ENCODE results near the gene B4GALNT4. TPM values are rescaled to one million over a fixed set of nuclear protein-coding genes. Genes with fewer than 3 reads are reported as not detected.

Gene B4GALNT4
- total and polyA plus RNA-seq, 2 of the 8 experiments (the other 6 are each of a cell fraction or from before 2014, with no cell fraction given) = 40.9 to 76.3 TPM

GRCh38 chr11:420911-421321 is 51.6 kb downstream of the B4GALNT4 start:
- Histone ChIP-seq H3K4me2 (ENCODE audit: insufficient read depth in 1 of 2, low read depth in 2 of 2, low read length in 2 of 2) (no peak overlapping the region), H2BK120ac (replicated peaks; ENCODE audit: low read depth, low read length) (no peak overlapping the region), H4K8ac (ENCODE audit: extremely low read depth, insufficient read depth, low read length) (no peak overlapping the region), H3K56ac (replicated peaks; ENCODE audit: insufficient read length, low read depth, low read length) (no peak overlapping the region), H2AFZ (ENCODE audit: low read length) (no peak overlapping the region), H3K79me2 (ENCODE audit: control insufficient read depth in 1 of 2, insufficient read depth in 2 of 2, low read length in 2 of 2) (peaks cover 0 to under 1% of the 10 kb centered on the region in 2 experiments; a peak in 1 of 4 replicates), H2BK15ac (ENCODE audit: low read length) (no peak overlapping the region), H4K5ac (ENCODE audit: insufficient read length, low read depth, low read length) (no peak overlapping the region), H2BK12ac (ENCODE audit: low read depth, low read length) (no peak overlapping the region), H3K27ac (ENCODE audit: low read depth, low read length) (no peak overlapping the region), H3K4me1 (replicated peaks in 1 of 4; ENCODE audit: control insufficient read depth in 3 of 4, insufficient read depth in 4 of 4, low read length in 3 of 4) (peaks cover 0 to 12% (median 8%) of the 10 kb centered on the region in 4 experiments; a peak in 6 of 7 replicates), H3K9me3 (ENCODE audit: insufficient read depth in 2 of 2, low read depth in 1 of 2, low read length in 1 of 2) (no peaks in the 10 kb centered on the region), H3K9ac (replicated peaks in 1 of 4; ENCODE audit: extremely low read depth in 1 of 4, low read depth in 3 of 4, low read length in 3 of 4) (no peak overlapping the region), H3K36me3 (ENCODE audit: control insufficient read depth in 2 of 4, insufficient read depth in 4 of 4, low read length in 3 of 4) (no peaks in the 10 kb centered on the region; a peak in 1 of 8 replicates), H3K4me3 (ENCODE audit: extremely low read depth in 1 of 4, insufficient read depth in 2 of 4, low read depth in 3 of 4, low read length in 4 of 4) (no peak overlapping the region), H2AK5ac (ENCODE audit: low read depth, low read length) (no peak overlapping the region), H3K14ac (ENCODE audit: insufficient read length) (no peak overlapping the region), H3K23me2 (ENCODE audit: low read depth, low read length) (peaks cover 7% of the 10 kb centered on the region; the same call in 1 of the 2 replicates), H3K18ac (ENCODE audit: extremely low read depth, low read length) (no peak overlapping the region), H3K4ac (replicated peaks; ENCODE audit: insufficient read length, low read depth, low read length) (no peak overlapping the region), H3K27me3 (replicated peaks in 1 of 4; ENCODE audit: control insufficient read depth in 3 of 4, extremely low read depth in 1 of 4, insufficient read depth in 3 of 4, low read length in 3 of 4) (peaks cover 0 to 12% (median 4%) of the 10 kb centered on the region in 4 experiments; a peak in 5 of 7 replicates), H2BK20ac (ENCODE audit: low read length) (no peak overlapping the region), H4K91ac (replicated peaks; ENCODE audit: insufficient read length, low read length) (no peak overlapping the region), H3K23ac (ENCODE audit: insufficient read length) (no peak overlapping the region), H2BK5ac (ENCODE audit: low read depth, low read length) (no peak overlapping the region), H3K79me1 (ENCODE audit: low read depth, low read length) (peaks cover under 1% of the 10 kb centered on the region; the same call in 1 of the 2 replicates), H4K20me1 (replicated peaks in 1 of 2; ENCODE audit: control insufficient read depth in 1 of 2, insufficient read depth in 2 of 2, low read length in 2 of 2) (no peaks in the 10 kb centered on the region)
- ChIA-PET CTCF (ENCODE audit: partially characterized antibody) (interaction anchor here (0.6 kb wide), 1 partner anchor 27 kb away, joined by 4 read pairs; no protein-coding TSS in a partner anchor), POLR2A (ENCODE audit: partially characterized antibody) (interaction anchor here (1.6 kb wide), 1 partner anchor 32 kb away, joined by 4 read pairs; no protein-coding TSS in a partner anchor)
- WGBS, 2 experiments (ENCODE audit: extremely low coverage in 1 of 2, insufficient coverage in 1 of 2, insufficient read length in 1 of 2, insufficient replicate concordance in 2 of 2, low coverage in 1 of 2, low lambda C conversion rate in 2 of 2, missing lambda C conversion rate in 1 of 2) = 89% methylated on average over 8 of the region's 21 CpGs; no CpG with 5 or more reads in 1 of the 2 experiments
- DNase-seq (ENCODE audit: low read depth in 1 of 2, low spot score in 2 of 2) (peak in 1 of 2 experiments; percentile 41), FAIRE-seq (no peak)
- TF ChIP-seq SUZ12 (IDR thresholded peaks at IDR 0.05; ENCODE audit: low read length) = no peak
- TF ChIP-seq SP2 (IDR thresholded peaks at IDR 0.05; ENCODE audit: low read length) = no peak
- TF ChIP-seq FOSL1 (IDR thresholded peaks at IDR 0.05; ENCODE audit: insufficient read depth, low read depth, low read length) = no peak
- no peak for TF ChIP-seq SP4 (IDR thresholded peaks at IDR 0.05; ENCODE audit: low read length)

Data from H1 (cell line).